ENCODE data around the gene DEAF1. TPM values are rescaled to one million over a fixed set of nuclear protein-coding genes. Genes with fewer than 3 reads are reported as not detected.

Gene DEAF1
- total and polyA plus RNA-seq, 7 donors = 12.5 to 30.0 (median 18.1) TPM

DNA sequence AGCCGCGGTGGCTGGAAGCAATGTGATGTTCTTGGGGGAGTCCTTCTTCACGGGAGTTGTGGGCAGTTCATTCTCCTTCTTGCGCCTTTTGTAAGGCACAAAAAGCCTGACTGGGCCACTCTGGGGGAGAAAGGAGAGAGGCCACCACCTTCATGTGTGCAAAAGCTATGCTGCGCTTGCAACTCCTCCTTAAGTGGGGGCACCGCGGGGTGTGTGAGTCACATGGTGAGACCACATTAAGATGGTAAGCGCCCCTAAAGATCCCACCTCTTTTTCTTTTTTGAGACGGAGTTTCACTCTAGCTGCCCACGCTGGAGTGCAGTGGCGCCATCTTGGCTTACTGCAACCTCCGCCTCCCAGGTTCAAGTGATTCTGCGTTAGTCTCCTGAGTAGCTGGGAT is 14.1 kb downstream of the DEAF1 start:
- H3K36me3 ChIP-seq (ENCODE audit: insufficient read depth in 1 of 2, low read depth in 1 of 2) = peaks cover 0 to 78% of the 10 kb centered on the region in 2 donors
- no peaks in the 10 kb centered on the region for H3K4me1 ChIP-seq
- H3K4me3 ChIP-seq = no peak overlapping the region
- intact Hi-C loops (cut with DNase I) = loop anchor here in 1 of 2 donors (5.0 kb wide), 1 partner anchor 44 kb away; the partner anchor contains the start of gene DRD4
- TF ChIP-seq CTCF (IDR thresholded peaks at IDR 0.05) = no peak
- H3K27ac ChIP-seq = no peak overlapping the region
- no peaks in the 10 kb centered on the region for H3K27me3 ChIP-seq (ENCODE audit: insufficient read depth in 3 of 3, low read length in 2 of 3)
- DNase-seq (no peak), ATAC-seq (no peak)
- H3K9me3 ChIP-seq = no peaks in the 10 kb centered on the region
- WGBS, 3 donors = 92 to 98% (median 94%) methylated on average over 13 of the region's 13 CpGs

DNA sequence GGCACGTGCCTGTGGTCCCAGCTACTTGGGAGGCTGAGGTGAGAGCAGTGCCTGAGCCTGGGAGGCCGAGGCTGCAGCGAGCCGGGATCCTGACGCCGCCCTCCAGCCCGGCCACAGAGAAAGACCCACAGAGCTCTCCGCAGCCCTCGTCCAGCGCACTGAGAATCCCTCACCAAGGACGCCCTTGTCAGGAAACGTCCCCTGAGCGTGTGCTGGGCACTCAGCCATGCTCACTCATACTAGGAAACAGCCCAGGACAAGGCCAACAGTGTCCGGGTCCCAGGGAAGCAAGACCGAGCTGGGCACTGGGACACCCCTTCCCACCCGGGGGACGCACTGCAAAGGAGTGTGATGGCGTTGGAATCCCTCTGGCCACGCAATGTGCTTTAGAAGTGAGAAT is 14.5 kb downstream of the DEAF1 start:
- WGBS, 3 donors = 82 to 83% (median 82%) methylated on average over 19 of the region's 19 CpGs
- no peaks in the 10 kb centered on the region for H3K9me3 ChIP-seq
- no peak for TF ChIP-seq CTCF (IDR thresholded peaks at IDR 0.05)
- H3K27ac ChIP-seq = no peak overlapping the region
- DNase-seq (no peak), ATAC-seq (peak in 2 of 4 donors; percentile 22 to 40)
- peaks cover under 1 to 75% of the 10 kb centered on the region in 2 donors for H3K36me3 ChIP-seq (ENCODE audit: insufficient read depth in 1 of 2, low read depth in 1 of 2)
- intact Hi-C loops (cut with DNase I) = loop anchor here in 1 of 2 donors (5.0 kb wide), 1 partner anchor 43 kb away; the partner anchor contains the start of gene DRD4
- no peak overlapping the region for H3K4me3 ChIP-seq
- H3K4me1 ChIP-seq = no peaks in the 10 kb centered on the region
- H3K27me3 ChIP-seq (ENCODE audit: insufficient read depth in 3 of 3, low read length in 2 of 3) = no peaks in the 10 kb centered on the region

- intact Hi-C loops (cut with DNase I) = loop anchor here in 1 of 2 donors (5.0 kb wide), 1 partner anchor 42 kb away; the partner anchor contains the start of gene DRD4
- Histone ChIP-seq H3K36me3 (ENCODE audit: insufficient read depth in 1 of 2, low read depth in 1 of 2) (peaks cover 3 to 72% of the 10 kb centered on the region in 2 donors), H3K4me1 (no peaks in the 10 kb centered on the region), H3K27me3 (ENCODE audit: insufficient read depth in 3 of 3, low read length in 2 of 3) (no peaks in the 10 kb centered on the region), H3K4me3 (no peak overlapping the region), H3K9me3 (no peaks in the 10 kb centered on the region), H3K27ac (no peak overlapping the region)
- no peak for TF ChIP-seq CTCF (IDR thresholded peaks at IDR 0.05)
- WGBS, 3 donors = 87 to 92% (median 90%) methylated on average over 36 of the region's 36 CpGs
- no peak for DNase-seq
- ATAC-seq = peak in 1 of 4 donors; percentile 26
Measured at GRCh38 chr11:679271-680207, 15.5 kb downstream of the DEAF1 start.

GRCh38 chr11:678297-678696 is 16.7 kb downstream of the DEAF1 start:
- peaks cover 3 to 72% of the 10 kb centered on the region in 2 donors for H3K36me3 ChIP-seq (ENCODE audit: insufficient read depth in 1 of 2, low read depth in 1 of 2)
- no peak for TF ChIP-seq CTCF (IDR thresholded peaks at IDR 0.05)

More at GRCh38 chr11:678297-678696, 16.7 kb downstream of the DEAF1 start:
- intact Hi-C loops (cut with DNase I) = no loop called here
- Histone ChIP-seq H3K4me3 (no peak overlapping the region), H3K9me3 (no peaks in the 10 kb centered on the region), H3K4me1 (no peaks in the 10 kb centered on the region), H3K27ac (no peak overlapping the region), H3K27me3 (ENCODE audit: insufficient read depth in 3 of 3, low read length in 2 of 3) (no peaks in the 10 kb centered on the region)
- no peak for ATAC-seq
- no peak for DNase-seq
- 90 to 97% (median 95%) methylated on average over 3 of the region's 3 CpGs for WGBS, 3 donors
